Measurements from ENCODE around the gene USP15.

- TF ChIP-seq CTCF (optimal IDR thresholded peaks at IDR 0.05 in 1 of 3, IDR thresholded peaks at IDR 0.05 in 1 of 3, conservative IDR thresholded peaks at IDR 0.05 in 1 of 3; ENCODE audit: extremely low read depth in 1 of 3, insufficient read depth in 2 of 3, low read length in 3 of 3) (no peak), EZH2 (IDR thresholded peaks at IDR 0.05; ENCODE audit: low read length) (no peak)
These were observed 6.8 kb downstream of the USP15 start for GRCh38 chr12:62267026-62267425.
